ENCODE results near the gene TBL1X.
"Not testable (repeated sequence)": the region's sequence is repeated elsewhere in the genome, so short reads cannot be mapped to it uniquely, and the experiment has no call there.

The TBL1X gene

GRCh38 chrX:9765737-9766097 lies 300.9 kb downstream of the TBL1X start, which contains the start of gene GPR143:
TSS of gene GPR143 (minus strand) at chrX:9765847. CDS start at chrX:9765817, 30 bp downstream.
- DNase-seq (ENCODE audit: low spot score) = no peak

DNA sequence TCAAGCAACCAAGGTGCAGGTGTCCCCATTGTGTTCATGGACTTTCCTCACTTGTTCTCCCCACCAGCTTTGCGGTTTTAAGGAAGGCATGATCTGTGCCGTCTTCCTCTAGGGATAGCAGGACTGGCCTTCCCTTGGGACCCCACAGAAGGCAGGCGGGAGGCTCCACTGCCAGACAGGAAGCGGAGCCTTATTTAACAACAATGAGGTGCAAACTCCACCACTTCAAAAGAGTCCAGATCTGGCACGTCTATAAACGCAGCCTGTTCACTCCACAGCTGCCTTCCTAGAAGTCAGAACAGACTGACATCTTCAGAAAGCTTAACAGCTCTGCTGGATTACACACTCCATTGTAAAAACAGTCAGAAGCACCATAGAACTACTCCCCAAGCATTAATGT lies 302.5 kb downstream of the TBL1X start:
- no peak for DNase-seq (ENCODE audit: low spot score)

DNA sequence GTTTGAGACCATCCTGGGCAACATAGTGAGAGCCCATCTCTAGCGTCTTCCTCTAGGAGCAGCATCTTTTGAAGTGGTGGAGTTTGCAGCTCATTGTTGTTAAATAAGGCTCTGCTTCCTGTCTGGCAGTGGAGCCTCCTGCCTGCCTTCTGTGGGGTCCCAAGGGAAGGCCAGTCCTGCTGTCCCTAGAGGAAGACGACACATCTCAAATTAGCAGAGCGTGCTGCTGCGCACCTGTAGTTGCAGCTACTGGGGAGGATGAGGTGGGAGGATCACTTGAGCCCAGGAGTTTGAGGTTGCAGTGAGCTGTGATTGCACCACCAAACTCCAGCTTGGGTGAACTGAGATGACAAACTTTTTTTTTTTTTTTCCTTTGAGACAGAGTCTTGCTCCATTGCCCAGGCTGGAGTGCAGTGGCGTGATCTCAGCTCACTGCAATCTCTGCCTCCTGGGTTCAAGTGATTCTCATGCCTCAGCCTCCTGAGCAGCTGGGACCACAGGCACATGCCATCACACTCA lies 303.5 kb downstream of the TBL1X start:
- DNase-seq (ENCODE audit: low spot score) = not testable (repeated sequence)

DNA sequence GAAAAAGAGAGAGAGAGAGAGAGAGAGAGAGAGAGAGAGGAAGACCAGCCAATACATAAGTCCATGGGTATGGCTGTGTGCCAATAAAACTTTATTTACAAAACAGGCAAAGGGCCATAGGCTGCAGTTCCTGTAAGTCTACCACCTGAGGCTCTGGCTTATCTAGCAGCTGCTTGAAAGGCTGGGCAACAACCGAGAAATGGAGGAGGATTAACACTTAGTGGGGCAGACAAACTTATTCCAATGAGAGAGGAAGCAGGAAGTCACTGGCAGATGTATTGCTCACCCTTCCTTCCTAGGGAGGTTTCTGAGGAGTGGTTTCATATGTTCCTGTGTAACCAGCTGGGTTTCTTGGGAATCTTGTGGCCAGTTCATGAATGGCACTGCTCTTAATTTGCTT lies 305.5 kb downstream of the TBL1X start:
- no peak for DNase-seq (ENCODE audit: low spot score)

GRCh38 chrX:9772943-9773342 lies 308.1 kb downstream of the TBL1X start:
- no peak for DNase-seq (ENCODE audit: low spot score)

GRCh38 chrX:9775930-9776329 lies 311.1 kb downstream of the TBL1X start:
- no peak for DNase-seq (ENCODE audit: low spot score)

DNA sequence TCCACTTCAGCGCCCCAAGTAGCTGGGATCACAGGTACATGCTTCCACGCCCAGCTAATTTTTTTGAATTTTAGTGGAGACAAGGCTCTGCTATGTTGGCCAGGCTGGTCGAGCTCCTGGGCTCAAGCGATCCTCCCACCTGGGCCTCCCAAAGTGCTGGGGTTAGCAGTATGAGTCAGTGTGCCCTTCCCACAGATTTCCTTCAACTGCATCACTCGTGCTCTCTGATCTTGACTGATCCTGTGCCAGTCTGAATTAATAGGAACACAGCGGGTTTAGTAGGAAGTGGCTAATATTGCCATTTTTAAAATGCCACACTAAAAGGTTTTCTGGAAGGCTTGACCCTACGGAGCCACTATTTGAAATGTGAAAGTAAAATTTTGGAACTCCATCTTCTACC lies 317.1 kb downstream of the TBL1X start:
- no peak for DNase-seq (ENCODE audit: low spot score)

DNA sequence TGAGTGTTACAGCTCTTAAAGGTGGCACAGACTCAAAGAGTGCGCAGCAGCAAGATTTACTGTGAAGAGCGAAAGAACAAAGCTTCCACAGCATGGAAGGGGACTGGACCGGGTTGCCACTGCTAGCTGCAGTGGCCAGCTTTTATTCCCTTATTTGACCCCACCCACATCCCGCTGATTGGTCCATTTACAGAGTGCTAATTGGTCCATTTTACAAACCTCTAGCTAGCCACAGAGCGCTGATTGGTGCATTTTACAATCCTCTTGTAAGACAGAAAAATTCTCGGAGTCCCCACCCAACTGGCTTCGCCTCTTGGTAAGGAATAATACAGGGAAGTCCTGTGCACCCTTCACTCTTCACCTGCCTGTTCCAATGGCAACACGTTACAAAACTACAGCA lies 319.5 kb downstream of the TBL1X start:
- no peak for DNase-seq (ENCODE audit: low spot score)

- no peak for DNase-seq (ENCODE audit: low spot score)
Observed at GRCh38 chrX:9785254-9785943, 320.5 kb downstream of the TBL1X start.

- DNase-seq (ENCODE audit: low spot score) = no peak
Observed at GRCh38 chrX:9785944-9786797, 321.3 kb downstream of the TBL1X start, which contains the start of gene SHROOM2. TSS of gene SHROOM2 (plus strand) at chrX:9786429. CDS start at chrX:9786546, 117 bp downstream.

GRCh38 chrX:9786798-9787635 lies 322.2 kb downstream of the TBL1X start:
- DNase-seq (ENCODE audit: low spot score) = no peak

DNA sequence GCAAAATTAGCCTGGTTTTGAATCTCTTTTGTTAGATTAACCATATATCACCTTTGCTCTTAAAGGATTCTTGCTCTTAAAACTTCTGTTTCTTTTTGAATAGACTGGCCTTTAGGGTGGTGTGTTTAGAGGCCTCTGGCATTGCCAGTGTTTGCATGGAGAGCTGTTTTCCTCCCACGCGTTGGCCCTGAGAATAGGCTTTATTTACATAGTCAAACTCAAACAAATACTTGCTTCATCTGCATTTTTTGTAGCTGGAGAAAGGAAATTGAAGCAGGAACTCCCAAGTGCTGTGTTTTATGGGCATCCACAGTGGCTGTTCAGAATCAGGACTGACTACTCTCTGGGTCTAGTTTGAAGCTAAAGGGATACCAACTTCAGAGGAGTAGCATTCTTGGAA lies 324.1 kb downstream of the TBL1X start:
- no peak for DNase-seq (ENCODE audit: low spot score)

DNA sequence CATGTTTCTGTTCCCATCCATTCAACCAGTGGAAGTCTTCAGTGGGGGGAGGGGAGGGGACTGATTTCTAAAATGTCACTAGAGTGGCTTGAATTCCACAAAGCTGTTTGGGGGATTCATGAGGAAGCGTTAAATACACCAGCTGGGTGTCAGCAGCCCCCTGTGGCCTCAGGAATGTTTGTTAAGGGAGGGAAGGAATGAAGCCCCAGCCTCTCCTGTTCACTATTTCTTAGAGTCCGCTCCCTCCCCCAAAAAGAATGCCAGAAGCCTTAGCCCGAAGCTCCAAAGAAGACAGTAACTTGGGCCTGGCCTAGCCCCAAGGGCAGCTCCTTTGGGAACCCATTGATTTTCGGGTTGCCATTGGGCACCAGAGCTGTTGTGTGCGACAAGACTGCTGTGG lies 324.7 kb downstream of the TBL1X start:
- DNase-seq (ENCODE audit: low spot score) = no peak
